Measurements from ENCODE around the gene CRHR1.

DNA sequence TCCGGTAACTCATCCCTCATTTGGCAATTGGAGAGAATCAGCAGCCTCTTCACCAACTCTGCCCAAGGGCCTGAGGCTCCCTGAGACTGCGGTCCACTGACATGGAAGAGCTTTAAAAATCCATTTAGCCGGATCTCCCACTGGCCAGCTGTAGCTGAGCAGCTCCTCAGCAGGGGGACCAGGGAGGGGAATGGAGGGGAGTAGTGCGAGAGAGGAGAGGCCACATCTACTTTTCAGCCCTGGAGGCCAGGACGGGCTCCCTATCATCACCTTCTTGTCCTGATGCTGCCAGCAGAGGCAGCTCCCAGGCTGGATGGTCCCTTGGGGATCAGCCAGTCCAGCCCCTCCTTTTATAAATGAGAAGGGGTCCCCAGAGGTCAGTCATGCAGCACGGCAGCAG lies 35.5 kb downstream of the CRHR1 start:
- TF ChIP-seq EZH2 (IDR thresholded peaks at IDR 0.05; ENCODE audit: borderline replicate concordance, low read length), result no peak
- TF ChIP-seq, protein P1, sequence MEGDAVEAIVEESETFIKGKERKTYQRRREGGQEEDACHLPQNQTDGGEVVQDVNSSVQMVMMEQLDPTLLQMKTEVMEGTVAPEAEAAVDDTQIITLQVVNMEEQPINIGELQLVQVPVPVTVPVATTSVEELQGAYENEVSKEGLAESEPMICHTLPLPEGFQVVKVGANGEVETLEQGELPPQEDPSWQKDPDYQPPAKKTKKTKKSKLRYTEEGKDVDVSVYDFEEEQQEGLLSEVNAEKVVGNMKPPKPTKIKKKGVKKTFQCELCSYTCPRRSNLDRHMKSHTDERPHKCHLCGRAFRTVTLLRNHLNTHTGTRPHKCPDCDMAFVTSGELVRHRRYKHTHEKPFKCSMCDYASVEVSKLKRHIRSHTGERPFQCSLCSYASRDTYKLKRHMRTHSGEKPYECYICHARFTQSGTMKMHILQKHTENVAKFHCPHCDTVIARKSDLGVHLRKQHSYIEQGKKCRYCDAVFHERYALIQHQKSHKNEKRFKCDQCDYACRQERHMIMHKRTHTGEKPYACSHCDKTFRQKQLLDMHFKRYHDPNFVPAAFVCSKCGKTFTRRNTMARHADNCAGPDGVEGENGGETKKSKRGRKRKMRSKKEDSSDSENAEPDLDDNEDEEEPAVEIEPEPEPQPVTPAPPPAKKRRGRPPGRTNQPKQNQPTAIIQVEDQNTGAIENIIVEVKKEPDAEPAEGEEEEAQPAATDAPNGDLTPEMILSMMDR (conservative IDR thresholded peaks at IDR 0.05 in 1 of 2, IDR thresholded peaks at IDR 0.05 in 1 of 2; ENCODE audit: extremely low read depth in 1 of 2, insufficient read depth in 1 of 2, low read depth in 1 of 2, low read length in 2 of 2), result no peak

All from mammary epithelial cell (primary cell).